ENCODE data around the gene MOSPD3.

- TF ChIP-seq EP300 (IDR thresholded peaks at IDR 0.05; ENCODE audit: borderline replicate concordance) (no peak), TAF1 (IDR thresholded peaks at IDR 0.05; ENCODE audit: low read depth) (no peak), ZBTB7A (IDR thresholded peaks at IDR 0.05; ENCODE audit: low read depth) (no peak), FOXM1 (IDR thresholded peaks at IDR 0.05; ENCODE audit: borderline replicate concordance, low read depth) (no peak), REST (IDR thresholded peaks at IDR 0.05; ENCODE audit: low read depth) (no peak), CREB1 (IDR thresholded peaks at IDR 0.05; ENCODE audit: low read depth) (no peak), NFIC (IDR thresholded peaks at IDR 0.05) (no peak), MAX (IDR thresholded peaks at IDR 0.05) (no peak)
These were observed 40.6 kb upstream of the MOSPD3 start for GRCh38 chr7:100571829-100572116.
